ENCODE data around the gene N4BP2.

Gene N4BP2

DNA sequence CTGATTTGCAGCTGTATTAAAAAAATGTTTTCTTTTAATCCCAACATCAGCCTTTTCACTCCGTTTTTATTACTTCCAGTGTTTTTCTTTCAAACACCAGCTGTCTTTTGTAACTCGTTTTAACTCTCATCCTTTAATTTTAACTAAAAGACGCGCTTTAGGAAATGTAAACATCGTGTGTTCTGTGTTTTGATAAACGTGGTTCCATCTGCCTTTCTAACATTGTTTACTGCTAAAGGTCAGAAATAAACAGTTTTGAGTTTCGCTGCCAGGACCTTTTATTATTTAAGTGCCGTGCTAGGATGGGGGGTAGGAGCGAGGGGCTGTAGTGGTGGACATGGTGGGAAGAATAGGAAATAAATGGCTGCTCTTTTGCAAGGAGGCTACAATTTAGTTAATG is 1.5 kb downstream of the N4BP2 start:
- DNase-seq (ENCODE audit: insufficient read length, low spot score) = no peak
- TF ChIP-seq, protein P1, sequence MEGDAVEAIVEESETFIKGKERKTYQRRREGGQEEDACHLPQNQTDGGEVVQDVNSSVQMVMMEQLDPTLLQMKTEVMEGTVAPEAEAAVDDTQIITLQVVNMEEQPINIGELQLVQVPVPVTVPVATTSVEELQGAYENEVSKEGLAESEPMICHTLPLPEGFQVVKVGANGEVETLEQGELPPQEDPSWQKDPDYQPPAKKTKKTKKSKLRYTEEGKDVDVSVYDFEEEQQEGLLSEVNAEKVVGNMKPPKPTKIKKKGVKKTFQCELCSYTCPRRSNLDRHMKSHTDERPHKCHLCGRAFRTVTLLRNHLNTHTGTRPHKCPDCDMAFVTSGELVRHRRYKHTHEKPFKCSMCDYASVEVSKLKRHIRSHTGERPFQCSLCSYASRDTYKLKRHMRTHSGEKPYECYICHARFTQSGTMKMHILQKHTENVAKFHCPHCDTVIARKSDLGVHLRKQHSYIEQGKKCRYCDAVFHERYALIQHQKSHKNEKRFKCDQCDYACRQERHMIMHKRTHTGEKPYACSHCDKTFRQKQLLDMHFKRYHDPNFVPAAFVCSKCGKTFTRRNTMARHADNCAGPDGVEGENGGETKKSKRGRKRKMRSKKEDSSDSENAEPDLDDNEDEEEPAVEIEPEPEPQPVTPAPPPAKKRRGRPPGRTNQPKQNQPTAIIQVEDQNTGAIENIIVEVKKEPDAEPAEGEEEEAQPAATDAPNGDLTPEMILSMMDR (IDR thresholded peaks at IDR 0.05; ENCODE audit: insufficient read depth, missing control alignments) = no peak
- no peak for FAIRE-seq

DNA sequence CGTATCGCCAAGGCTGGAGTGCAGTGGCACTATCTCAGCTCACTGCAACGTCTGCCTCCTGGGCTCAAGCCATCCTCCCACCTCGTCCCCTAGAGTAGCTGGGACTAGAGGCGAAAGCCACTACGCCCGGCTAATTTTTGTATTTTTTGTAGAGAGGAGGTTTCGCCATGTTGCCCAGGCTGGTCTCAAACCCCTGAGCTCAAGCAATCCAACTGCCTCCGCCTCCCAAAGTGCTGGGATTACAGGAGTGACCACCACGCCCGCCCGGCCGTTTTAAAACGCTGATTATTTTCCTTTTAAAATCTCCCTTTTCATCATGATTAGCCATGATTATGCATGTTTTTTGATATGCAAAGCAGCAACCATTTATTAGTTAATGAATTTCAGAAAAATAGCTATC is 2.2 kb downstream of the N4BP2 start:
- DNase-seq (ENCODE audit: insufficient read length, low spot score) (no peak), FAIRE-seq (no peak)
- TF ChIP-seq, protein P1 (IDR thresholded peaks at IDR 0.05; ENCODE audit: insufficient read depth, missing control alignments) = no peak

DNA sequence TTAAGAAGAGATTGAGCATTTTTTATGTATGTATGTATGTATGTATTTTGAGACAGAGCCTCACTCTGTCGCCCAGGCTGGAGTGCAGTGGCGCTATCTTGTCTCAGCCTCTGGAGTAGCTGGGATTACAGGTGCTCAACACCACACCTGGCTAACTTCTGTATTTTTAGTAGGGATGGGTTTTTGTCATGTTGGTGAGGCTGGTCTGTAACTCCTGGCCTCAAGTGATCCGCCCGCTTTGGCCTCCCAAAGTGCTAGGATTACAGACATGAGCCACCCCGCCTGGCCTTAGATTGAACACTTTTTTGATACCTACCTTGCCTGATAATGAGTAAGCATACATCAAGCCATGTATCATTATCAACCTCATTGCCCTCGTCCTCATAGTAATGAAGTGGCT is 2.7 kb downstream of the N4BP2 start:
- TF ChIP-seq, protein P1 (IDR thresholded peaks at IDR 0.05; ENCODE audit: insufficient read depth, missing control alignments) = no peak
- FAIRE-seq (no peak), DNase-seq (ENCODE audit: insufficient read length, low spot score) (no peak)

DNA sequence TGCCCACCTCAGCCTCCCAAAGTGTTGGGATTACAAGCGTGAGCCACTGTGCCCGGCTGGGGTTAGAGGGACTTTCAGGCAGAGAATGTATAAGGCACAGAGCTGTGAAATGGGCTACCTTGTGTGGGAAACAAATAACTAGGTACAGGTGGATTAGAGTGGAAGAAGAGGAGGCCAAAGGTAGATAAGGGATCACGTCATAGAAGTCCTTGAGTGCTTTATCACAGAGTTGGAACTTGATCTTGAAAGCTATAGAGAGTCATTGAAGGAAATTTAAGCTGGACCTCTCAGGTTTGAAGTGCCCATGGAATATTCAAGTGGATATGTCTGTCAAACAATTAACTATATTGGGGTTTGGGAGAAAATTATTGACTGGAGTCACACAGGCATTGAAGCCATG is 8.4 kb downstream of the N4BP2 start:
- TF ChIP-seq, protein P1 (IDR thresholded peaks at IDR 0.05; ENCODE audit: insufficient read depth, missing control alignments) = no peak
- no peak for FAIRE-seq
- no peak for DNase-seq (ENCODE audit: insufficient read length, low spot score)

DNA sequence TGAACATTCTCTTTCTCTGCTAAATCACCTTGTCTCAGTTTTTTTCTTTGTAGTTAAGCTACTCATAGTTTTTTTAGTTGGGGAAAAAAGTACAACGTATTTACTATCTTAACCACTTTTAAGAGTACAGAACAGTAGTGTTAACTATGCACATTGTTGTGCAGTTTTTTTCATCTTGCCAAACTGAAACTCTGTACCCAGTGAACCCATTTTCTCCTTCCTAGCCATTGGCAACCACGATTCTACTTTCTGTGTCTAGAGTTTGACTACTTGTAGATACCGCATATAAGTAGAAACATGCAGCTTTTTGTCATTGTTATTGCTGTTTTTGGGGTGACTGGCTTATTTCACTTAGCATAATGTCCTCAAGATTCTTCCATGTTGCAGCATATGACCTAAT is 10.0 kb downstream of the N4BP2 start:
- FAIRE-seq (no peak), DNase-seq (ENCODE audit: insufficient read length, low spot score) (no peak)
- TF ChIP-seq, protein P1 (IDR thresholded peaks at IDR 0.05; ENCODE audit: insufficient read depth, missing control alignments) = no peak

DNA sequence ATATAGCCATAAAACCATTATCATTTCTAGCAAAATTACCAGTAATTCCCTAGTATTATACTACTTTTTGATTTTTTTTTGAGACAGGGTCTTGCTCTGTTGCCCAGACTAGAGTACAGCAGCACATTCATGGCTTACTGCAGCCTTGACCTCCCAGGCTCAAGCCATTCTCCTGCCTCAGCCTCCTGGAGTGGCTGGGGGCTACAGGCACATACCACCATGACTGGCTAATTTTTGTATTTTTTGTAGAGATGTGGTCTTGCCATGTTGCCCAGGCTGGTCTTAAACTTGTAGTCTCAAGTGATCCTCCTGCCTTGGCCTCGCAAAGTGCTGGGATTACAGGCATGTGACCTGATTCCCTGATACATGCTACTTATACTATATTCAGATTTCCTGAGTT is 13.7 kb downstream of the N4BP2 start:
- DNase-seq (ENCODE audit: insufficient read length, low spot score) = no peak
- no peak for FAIRE-seq
- TF ChIP-seq, protein P1 (IDR thresholded peaks at IDR 0.05; ENCODE audit: insufficient read depth, missing control alignments) = no peak

DNA sequence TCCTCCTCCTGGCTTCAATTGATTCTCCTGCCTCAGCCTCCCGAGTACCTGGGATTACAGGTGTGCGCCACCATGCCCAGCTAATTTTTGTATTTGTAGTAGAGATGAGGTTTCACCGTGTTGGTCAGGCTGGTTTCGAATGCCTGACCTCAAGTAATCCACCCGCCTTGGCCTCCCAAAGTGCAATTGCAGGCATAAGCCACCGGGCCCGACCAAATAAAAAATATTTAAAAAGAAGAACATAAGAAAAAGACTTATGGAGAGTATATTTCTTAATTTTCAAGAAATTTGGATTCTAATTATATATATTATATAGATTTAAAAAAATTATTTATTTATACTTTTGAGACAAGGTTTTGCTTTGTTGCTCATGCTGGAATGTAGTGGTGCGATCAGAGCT is 29.8 kb downstream of the N4BP2 start:
- no peak for DNase-seq (ENCODE audit: insufficient read length, low spot score)
- TF ChIP-seq, protein P1 (IDR thresholded peaks at IDR 0.05; ENCODE audit: insufficient read depth, missing control alignments) = no peak
- FAIRE-seq = no peak

All from D721Med (cell line).